Hepatocyte (in vitro differentiated cells): ENCODE results near the gene IGSF10.

Source experiments
- CTCF ChIP-seq: fragments of 200-600 bp; sonication (generic); IDR thresholded peaks from 2 replicates; pipeline ENCODE4 v1.5.1; 2016; ENCODE audit warnings: antibody characterized with exemption, mild to moderate bottlenecking; ENCODE audit not compliant: poor library complexity
- EZH2 ChIP-seq: fragments of 200-600 bp; sonication (generic); IDR thresholded peaks from 2 replicates; pipeline ENCODE4 v1.6.1; 2016; ENCODE audit warnings: antibody characterized with exemption, mild to moderate bottlenecking, borderline replicate concordance
- EZH2phosphoT487 ChIP-seq: fragments of 200-600 bp; sonication (generic); IDR thresholded peaks from one replicate; pipeline ENCODE4 v1.6.1; 2018; ENCODE audit warnings: antibody characterized with exemption, mild to moderate bottlenecking, low read depth, moderate library complexity; ENCODE audit not compliant: unreplicated experiment, severe bottlenecking

GRCh38 chr3:151504606-151505005 is 43.7 kb upstream of the IGSF10 start:
- TF ChIP-seq CTCF (no peak), EZH2phosphoT487 (no peak), EZH2 (no peak)
